ENCODE results near the gene KRT3.

- no peak for TF ChIP-seq CTCF (IDR thresholded peaks at IDR 0.05)
- no peak for TF ChIP-seq USF2 (CRISPR knock-in tag; IDR thresholded peaks at IDR 0.05)
- no peak for TF ChIP-seq SMAD3 (CRISPR knock-in tag; IDR thresholded peaks at IDR 0.05; ENCODE audit: borderline replicate concordance)
- TF ChIP-seq MLX (CRISPR knock-in tag; IDR thresholded peaks at IDR 0.05) = no peak
- no peak for TF ChIP-seq RELA (CRISPR knock-in tag; IDR thresholded peaks at IDR 0.05; ENCODE audit: borderline replicate concordance)
- no peak for TF ChIP-seq TEAD4 (CRISPR knock-in tag; IDR thresholded peaks at IDR 0.05)
- no peak for TF ChIP-seq HMGXB4 (CRISPR knock-in tag; IDR thresholded peaks at IDR 0.05)
Observed at GRCh38 chr12:52739963-52740362, 56.0 kb downstream of the KRT3 start.

Measured in WTC11 (cell line).